HEK293T (cell line): ENCODE data around the gene SPRYD7.

Experiments
- FOXM1 ChIP-seq: fragments of 450-650 bp; IDR thresholded peaks from 2 replicates; pipeline ENCODE4 v1.6.1; 2017; ENCODE audit warnings: mild to moderate bottlenecking, borderline replicate concordance
- SP1 ChIP-seq: fragments of 450-650 bp; IDR thresholded peaks from 2 replicates; pipeline ENCODE4 v1.6.1; 2017
- TARDBP ChIP-seq: fragments of 450-650 bp; IDR thresholded peaks from 2 replicates; pipeline ENCODE4 v1.6.1; 2016
- ZNF384 ChIP-seq: fragments of 450-650 bp; IDR thresholded peaks from 2 replicates; pipeline ENCODE4 v1.6.1; 2016

- no peak for TF ChIP-seq TARDBP
- no peak for TF ChIP-seq FOXM1
- TF ChIP-seq SP1 = no peak
- TF ChIP-seq ZNF384 = no peak
Observed at GRCh38 chr13:49908637-49909036, 27.5 kb downstream of the SPRYD7 start.
